PC-3 (cell line): ENCODE results near the gene TLCD4.

Source experiments
- EZH2 ChIP-seq: fragments of 300-600 bp; sonication (generic); IDR thresholded peaks from one replicate; pipeline ENCODE4 v1.6.1; 2017; ENCODE audit warnings: antibody characterized with exemption, mild to moderate bottlenecking, low read length; ENCODE audit not compliant: unreplicated experiment
- EZH2phosphoT487 ChIP-seq: fragments of 300-600 bp; sonication (generic); IDR thresholded peaks from 2 replicates; pipeline ENCODE4 v1.6.1; 2018; ENCODE audit warnings: mild to moderate bottlenecking, antibody characterized with exemption, low read length, borderline replicate concordance
- TF ChIP-seq, protein P1 (sequence below): fragments of 300-600 bp; sonication (generic); conservative IDR thresholded peaks from 2 replicates; pipeline ENCODE4 v1.5.1; 2017; ENCODE audit warnings: antibody characterized with exemption, low read depth, mild to moderate bottlenecking, low read length

DNA sequence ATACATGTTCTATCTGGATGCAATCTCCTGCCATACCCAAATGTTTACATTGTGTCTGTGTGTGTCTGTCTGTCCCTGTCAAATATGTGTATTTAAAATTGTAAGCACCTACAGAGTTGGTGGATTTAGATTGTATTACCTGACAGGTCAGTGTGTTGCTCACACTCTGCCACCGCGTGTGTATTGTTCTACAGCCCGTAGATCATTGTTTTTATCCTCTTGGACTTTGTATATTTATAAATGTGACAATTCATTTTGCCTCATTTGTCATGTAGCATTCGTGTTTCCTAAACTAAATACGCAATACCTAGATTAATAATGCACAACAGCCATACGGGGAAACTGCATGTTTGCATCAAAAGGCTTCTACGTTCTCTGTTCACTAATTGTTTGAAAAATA is 45.0 kb upstream of the TLCD4 start:
- TF ChIP-seq, protein P1, sequence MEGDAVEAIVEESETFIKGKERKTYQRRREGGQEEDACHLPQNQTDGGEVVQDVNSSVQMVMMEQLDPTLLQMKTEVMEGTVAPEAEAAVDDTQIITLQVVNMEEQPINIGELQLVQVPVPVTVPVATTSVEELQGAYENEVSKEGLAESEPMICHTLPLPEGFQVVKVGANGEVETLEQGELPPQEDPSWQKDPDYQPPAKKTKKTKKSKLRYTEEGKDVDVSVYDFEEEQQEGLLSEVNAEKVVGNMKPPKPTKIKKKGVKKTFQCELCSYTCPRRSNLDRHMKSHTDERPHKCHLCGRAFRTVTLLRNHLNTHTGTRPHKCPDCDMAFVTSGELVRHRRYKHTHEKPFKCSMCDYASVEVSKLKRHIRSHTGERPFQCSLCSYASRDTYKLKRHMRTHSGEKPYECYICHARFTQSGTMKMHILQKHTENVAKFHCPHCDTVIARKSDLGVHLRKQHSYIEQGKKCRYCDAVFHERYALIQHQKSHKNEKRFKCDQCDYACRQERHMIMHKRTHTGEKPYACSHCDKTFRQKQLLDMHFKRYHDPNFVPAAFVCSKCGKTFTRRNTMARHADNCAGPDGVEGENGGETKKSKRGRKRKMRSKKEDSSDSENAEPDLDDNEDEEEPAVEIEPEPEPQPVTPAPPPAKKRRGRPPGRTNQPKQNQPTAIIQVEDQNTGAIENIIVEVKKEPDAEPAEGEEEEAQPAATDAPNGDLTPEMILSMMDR: no peak
- TF ChIP-seq EZH2 (no peak), EZH2phosphoT487 (no peak)
